Effector memory CD4-positive, alpha-beta T cell (primary cell): ENCODE data around the gene PSMB7.

ENCODE experiments used
- DNase-seq, 3 donors: peaks; one replicate each; pipeline ENCODE4 v3.0.0-alpha.2; 2020
- H3K27ac ChIP-seq: 2 replicates; pipeline ENCODE4 v1.7.0; 2013; ENCODE audit warnings: mild to moderate bottlenecking, low read length, moderate library complexity; ENCODE audit not compliant: insufficient read depth, poor library complexity, severe bottlenecking
- H3K27me3 ChIP-seq: replicated peaks from 2 replicates; pipeline ENCODE4 v1.7.0; 2013; ENCODE audit warnings: mild to moderate bottlenecking, low read length; ENCODE audit not compliant: insufficient read depth, control insufficient read depth, poor library complexity, severe bottlenecking
- H3K36me3 ChIP-seq: 2 replicates; pipeline ENCODE4 v1.7.0; 2013; ENCODE audit warnings: mild to moderate bottlenecking, low read length, moderate library complexity; ENCODE audit not compliant: control insufficient read depth, insufficient read depth
- H3K4me1 ChIP-seq: 2 replicates; pipeline ENCODE4 v1.7.0; 2013; ENCODE audit warnings: low read length, mild to moderate bottlenecking; ENCODE audit not compliant: control insufficient read depth, insufficient read depth, poor library complexity, severe bottlenecking
- H3K4me3 ChIP-seq: 2 replicates; pipeline ENCODE4 v1.7.0; 2013; ENCODE audit warnings: low read length, low read depth, mild to moderate bottlenecking; ENCODE audit not compliant: insufficient read depth, poor library complexity, severe bottlenecking
- H3K9me3 ChIP-seq: 2 replicates; pipeline ENCODE4 v1.7.0; 2013; ENCODE audit warnings: mild to moderate bottlenecking, low read length, moderate library complexity; ENCODE audit not compliant: control insufficient read depth

PSMB7 gene

DNA sequence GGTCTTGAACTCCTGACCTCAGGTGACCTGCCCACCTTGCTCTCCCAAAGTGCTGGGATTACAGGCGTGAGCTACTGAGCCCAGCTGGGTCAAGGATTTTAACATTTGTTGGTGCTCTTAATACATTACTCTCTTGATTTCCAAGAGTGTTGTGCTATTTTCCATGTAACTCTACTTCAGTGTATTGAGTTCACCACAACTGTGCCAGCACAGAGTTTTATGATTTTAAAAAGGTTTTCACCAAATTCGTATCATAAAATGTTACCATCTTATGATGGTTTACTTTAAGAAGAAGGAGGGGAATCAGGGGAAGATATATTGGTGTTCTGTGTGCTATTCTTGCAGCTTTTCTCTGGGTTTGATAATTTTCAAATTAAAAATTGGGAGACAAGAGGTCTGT is 28.4 kb upstream of the PSMB7 start:
- DNase-seq: no peak
- Histone ChIP-seq H3K36me3 (no peaks in the 10 kb centered on the region), H3K9me3 (no peaks in the 10 kb centered on the region), H3K4me3 (no peak overlapping the region), H3K4me1 (no peaks in the 10 kb centered on the region), H3K27ac (no peak overlapping the region), H3K27me3 (no peaks in the 10 kb centered on the region)

DNA sequence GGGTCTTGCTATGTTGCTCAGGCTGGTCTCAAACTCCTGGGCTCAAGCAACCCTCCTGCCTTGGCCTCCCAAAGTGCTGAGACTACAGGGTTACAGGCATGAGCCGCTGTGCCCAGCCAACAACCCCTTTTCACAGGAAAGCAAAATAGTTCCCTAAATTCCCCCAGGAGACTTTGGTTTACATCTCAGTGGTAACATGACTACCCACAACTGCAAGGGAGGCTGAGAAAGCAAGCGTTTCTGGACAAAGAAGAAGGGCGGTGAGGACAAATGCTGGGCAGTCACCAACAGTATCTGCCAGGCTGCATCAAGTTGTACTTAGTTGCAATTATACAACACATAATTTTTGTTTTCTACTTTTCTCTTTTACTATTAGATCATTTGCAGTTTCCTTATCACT is 27.6 kb upstream of the PSMB7 start:
- DNase-seq: no peak
- Histone ChIP-seq H3K27me3 (no peaks in the 10 kb centered on the region), H3K36me3 (no peaks in the 10 kb centered on the region), H3K4me3 (no peak overlapping the region), H3K4me1 (no peaks in the 10 kb centered on the region), H3K27ac (no peak overlapping the region), H3K9me3 (no peaks in the 10 kb centered on the region)

DNA sequence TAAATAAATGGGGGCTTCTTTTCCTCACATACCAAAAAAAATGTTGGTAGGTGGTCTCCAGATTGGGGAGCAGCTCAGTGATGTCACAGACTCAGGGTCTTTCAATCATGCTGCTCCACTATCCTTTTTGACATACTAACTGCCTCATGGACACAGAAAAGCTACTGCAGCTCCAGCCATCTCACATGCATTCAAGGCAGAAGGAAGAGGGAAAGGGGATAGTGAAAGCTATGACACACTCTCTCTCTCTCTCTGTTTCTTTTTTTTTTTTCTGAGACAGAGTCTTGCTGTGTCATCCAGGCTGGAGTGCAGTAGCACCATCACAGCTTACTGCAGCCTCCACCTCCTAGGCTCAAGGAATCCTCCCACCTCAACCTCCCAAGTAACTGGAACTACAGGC is 27.1 kb upstream of the PSMB7 start:
- DNase-seq: no peak
- no peaks in the 10 kb centered on the region for H3K4me1 ChIP-seq
- no peaks in the 10 kb centered on the region for H3K9me3 ChIP-seq
- no peaks in the 10 kb centered on the region for H3K27me3 ChIP-seq
- H3K36me3 ChIP-seq: no peaks in the 10 kb centered on the region
- no peak overlapping the region for H3K4me3 ChIP-seq
- no peak overlapping the region for H3K27ac ChIP-seq

DNA sequence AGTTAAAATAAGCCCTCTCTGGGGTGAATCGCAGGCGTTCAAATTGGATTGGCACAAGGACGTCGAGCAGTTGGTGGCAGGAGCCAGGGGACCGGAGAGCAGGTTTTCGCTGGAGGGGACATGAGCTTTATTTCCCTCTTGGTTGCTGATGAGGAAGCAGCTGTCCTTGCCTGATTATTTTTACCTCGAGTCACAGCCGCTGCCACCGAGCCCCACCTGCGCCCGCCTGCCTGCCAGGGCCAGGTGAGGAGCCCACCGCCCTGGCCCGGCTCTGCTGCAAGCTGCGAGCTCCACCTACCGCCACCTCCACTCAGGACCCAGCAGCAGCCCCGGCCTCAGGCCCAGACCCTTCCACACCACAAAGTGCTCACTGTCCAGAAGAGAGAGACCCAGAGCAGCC is 26.0 kb upstream of the PSMB7 start:
- H3K9me3 ChIP-seq: no peaks in the 10 kb centered on the region
- H3K4me3 ChIP-seq: no peak overlapping the region
- no peaks in the 10 kb centered on the region for H3K27me3 ChIP-seq
- no peaks in the 10 kb centered on the region for H3K36me3 ChIP-seq
- no peak overlapping the region for H3K27ac ChIP-seq
- no peak for DNase-seq
- H3K4me1 ChIP-seq: no peaks in the 10 kb centered on the region

DNA sequence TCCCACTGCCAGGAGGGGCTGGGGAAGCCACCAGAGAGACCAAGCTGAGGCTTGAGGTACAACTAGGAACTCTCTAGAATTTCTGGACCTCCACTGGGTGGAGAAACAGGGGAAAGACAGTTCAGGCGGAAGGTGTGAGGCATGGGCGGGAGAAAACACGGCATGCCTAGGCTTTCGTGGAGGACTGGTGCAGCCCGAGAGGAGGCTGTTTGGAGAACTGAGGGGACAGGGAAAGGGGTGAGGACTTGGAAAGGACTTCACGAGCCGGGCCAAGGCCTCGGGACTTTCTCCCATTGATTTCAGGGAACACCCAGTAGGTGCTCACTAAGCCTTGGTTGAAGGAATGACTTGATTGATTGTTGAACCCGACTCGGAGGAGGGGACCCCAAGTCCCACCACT is 25.5 kb upstream of the PSMB7 start:
- no peak for DNase-seq
- H3K27me3 ChIP-seq: no peaks in the 10 kb centered on the region
- H3K4me3 ChIP-seq: no peak overlapping the region
- no peaks in the 10 kb centered on the region for H3K36me3 ChIP-seq
- no peaks in the 10 kb centered on the region for H3K4me1 ChIP-seq
- H3K27ac ChIP-seq: no peak overlapping the region
- no peaks in the 10 kb centered on the region for H3K9me3 ChIP-seq

DNA sequence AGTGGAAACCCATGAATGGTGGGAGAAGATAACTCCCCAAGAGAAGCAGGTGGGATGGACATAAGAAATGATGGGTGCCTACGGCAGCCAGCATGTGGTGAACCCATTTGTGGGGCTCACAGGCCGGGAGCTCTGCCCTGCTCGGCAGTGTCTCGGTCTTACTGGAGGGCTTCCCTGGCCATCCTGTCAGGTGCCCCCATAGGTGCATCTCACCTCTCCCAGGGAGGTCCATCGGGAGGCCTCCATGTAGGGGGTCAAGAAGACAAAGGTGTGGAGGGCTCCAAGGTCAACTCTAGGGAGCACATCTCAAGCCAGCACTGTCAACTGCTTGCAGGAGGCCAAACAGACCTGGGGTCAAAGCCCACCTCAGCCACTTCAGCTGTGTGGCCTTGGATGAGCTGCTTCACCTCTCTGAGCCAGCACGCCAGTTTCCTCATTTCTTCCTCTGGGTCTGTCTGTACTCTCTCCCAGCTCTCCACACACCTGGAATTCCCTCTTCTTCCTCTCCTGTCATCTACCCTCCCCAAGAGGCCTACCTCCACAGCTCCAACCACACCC is 24.5 kb upstream of the PSMB7 start:
- no peaks in the 10 kb centered on the region for H3K27me3 ChIP-seq
- no peak for DNase-seq
- H3K4me1 ChIP-seq: no peaks in the 10 kb centered on the region
- H3K36me3 ChIP-seq: no peaks in the 10 kb centered on the region
- no peak overlapping the region for H3K4me3 ChIP-seq
- no peaks in the 10 kb centered on the region for H3K9me3 ChIP-seq
- no peak overlapping the region for H3K27ac ChIP-seq

DNA sequence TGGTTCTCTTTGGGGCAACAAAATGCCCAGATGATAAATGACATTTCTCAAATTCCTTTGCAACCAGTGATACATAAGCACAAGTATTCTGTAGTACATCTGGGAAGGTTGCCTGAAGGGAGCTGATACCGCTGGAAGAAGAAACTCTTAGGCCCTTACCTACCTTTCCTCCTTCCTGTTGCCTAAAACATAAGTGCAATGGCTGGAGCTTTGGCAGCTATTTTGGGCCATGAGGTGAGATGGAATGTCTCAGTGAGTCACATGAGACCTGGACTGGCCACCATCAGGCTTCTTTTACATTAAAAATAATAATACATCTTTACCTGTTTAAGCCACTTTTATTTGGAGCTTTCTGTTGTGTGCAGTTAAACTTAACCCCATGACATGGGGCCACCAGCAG is 23.8 kb upstream of the PSMB7 start:
- Histone ChIP-seq H3K36me3 (no peaks in the 10 kb centered on the region), H3K4me1 (no peaks in the 10 kb centered on the region), H3K4me3 (no peak overlapping the region), H3K9me3 (no peaks in the 10 kb centered on the region), H3K27ac (no peak overlapping the region), H3K27me3 (no peaks in the 10 kb centered on the region)
- DNase-seq: no peak

DNA sequence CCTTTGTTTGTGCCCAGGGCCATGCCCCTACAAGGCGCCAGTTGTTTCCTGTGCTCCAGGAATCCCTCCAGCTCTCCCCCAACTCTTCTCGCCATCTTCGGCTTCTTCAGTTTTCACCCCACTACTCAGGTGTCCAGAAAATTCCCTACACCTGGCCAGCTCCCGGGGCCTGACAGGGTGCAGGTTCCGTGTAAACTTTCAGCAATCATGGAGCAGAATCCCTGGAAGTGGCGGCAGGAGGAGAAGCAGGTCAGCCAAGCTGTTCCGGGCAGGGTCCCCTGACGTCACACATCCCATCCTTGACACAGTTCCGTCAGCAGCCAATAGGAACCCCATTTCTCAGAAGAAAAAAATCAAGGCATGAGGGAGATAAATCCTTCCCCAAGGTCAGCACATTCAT is 22.8 kb upstream of the PSMB7 start:
- H3K4me3 ChIP-seq: no peak overlapping the region
- H3K36me3 ChIP-seq: no peaks in the 10 kb centered on the region
- DNase-seq: no peak
- H3K27ac ChIP-seq: no peak overlapping the region
- no peaks in the 10 kb centered on the region for H3K27me3 ChIP-seq
- H3K9me3 ChIP-seq: no peaks in the 10 kb centered on the region
- H3K4me1 ChIP-seq: no peaks in the 10 kb centered on the region

DNA sequence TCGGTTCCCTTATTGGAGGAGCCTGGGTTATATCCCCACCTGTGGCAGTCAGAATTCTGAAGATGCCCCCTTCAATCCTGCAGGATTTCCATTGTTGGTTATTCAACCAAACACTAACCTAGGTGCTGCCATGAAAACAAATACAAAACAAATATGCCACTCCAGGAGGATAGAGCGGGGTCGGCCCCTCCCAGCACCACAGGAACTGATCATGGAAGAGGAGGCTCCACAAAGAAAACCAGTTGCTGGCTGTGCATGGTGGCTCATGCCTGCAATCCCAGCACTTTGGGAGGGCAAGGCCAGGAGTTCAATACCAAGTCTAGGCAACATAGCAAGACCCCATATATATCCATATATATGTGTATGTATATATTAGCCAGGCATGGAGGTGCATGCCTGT is 21.8 kb upstream of the PSMB7 start:
- no peaks in the 10 kb centered on the region for H3K4me1 ChIP-seq
- no peaks in the 10 kb centered on the region for H3K27me3 ChIP-seq
- no peaks in the 10 kb centered on the region for H3K36me3 ChIP-seq
- no peak overlapping the region for H3K27ac ChIP-seq
- DNase-seq: no peak
- H3K9me3 ChIP-seq: no peaks in the 10 kb centered on the region
- no peak overlapping the region for H3K4me3 ChIP-seq

DNA sequence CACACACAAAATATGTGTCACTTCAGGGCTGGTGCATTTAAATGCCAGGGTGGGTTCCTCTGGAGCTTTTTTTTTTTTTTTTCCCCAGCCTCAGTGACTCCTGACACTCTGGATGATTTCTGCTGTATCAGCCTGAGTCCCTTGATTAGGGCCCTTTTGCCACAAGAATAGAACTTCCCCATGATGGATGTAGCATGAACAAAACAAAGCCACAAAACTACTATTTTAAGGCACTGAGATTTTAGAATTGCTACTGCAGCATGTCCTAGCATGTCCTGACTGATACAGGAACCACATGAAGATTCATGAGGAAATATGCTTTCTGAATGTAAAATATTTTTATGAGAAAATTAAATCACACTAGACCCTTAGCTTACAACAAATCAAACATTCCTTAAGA is 21.1 kb upstream of the PSMB7 start:
- no peaks in the 10 kb centered on the region for H3K36me3 ChIP-seq
- H3K4me3 ChIP-seq: no peak overlapping the region
- DNase-seq: no peak
- H3K4me1 ChIP-seq: no peaks in the 10 kb centered on the region
- no peaks in the 10 kb centered on the region for H3K27me3 ChIP-seq
- no peak overlapping the region for H3K27ac ChIP-seq
- no peaks in the 10 kb centered on the region for H3K9me3 ChIP-seq

DNA sequence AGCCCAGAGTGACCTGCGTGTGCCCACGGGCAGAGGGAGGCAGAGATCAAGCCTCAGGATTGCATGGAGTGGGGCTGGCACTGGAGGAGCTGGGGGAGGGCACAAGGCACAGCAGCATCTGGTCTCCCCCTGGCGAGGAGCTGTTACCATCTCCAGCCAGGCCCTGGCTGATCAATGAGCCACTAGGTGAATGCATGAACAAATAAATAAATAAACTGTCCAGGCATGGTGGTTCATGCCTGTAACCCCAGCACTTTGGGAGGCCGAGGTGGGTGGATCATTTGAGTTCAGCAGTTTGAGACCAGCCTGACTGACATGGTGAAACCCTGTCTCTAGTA is 14.3 kb upstream of the PSMB7 start:
- Histone ChIP-seq H3K27me3 (no peaks in the 10 kb centered on the region), H3K4me3 (no peak overlapping the region), H3K27ac (no peak overlapping the region), H3K36me3 (no peaks in the 10 kb centered on the region), H3K4me1 (no peaks in the 10 kb centered on the region), H3K9me3 (no peaks in the 10 kb centered on the region)
- no peak for DNase-seq
